ENCODE measurements around the gene CYP2A6.
A peak's percentile ranks its signal among the peaks of the same experiment; 100 is the strongest.
"Not testable (repeated sequence)": the region's sequence is repeated elsewhere in the genome, so short reads cannot be mapped to it uniquely, and the experiment has no call there.

The CYP2A6 gene

DNA sequence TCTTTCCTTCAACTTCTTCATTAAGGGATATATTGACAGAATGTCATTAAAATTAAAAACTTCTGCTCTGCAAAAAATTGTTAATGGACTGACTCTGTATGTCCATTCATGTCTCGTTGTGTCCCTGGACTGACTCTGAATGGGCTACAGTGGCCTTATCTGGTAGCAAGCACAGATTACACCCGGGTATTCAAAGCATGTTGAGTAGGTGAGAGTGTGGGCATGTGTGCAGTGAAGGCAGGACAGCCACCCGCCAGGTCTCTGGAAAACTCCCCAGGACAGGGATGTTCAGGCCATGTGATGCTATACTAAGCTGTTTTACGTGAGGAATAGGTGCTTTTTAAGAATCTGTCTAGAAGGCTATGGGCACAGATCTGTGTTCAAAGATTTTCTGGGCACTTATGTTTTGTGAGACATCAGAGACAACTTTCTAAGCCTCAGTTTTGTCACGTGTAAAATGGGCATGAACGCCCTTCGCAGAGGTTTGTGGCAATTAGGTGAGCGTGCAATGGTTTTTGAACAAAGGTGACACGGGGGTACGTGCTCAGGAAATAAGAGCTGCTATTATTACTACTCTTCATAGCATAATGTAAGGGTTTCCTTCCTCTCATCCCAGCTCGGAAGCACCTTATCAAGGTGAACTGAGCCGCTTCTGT, 7.1 kb downstream of the CYP2A6 start:
- DNase-seq = not testable (repeated sequence)

DNA sequence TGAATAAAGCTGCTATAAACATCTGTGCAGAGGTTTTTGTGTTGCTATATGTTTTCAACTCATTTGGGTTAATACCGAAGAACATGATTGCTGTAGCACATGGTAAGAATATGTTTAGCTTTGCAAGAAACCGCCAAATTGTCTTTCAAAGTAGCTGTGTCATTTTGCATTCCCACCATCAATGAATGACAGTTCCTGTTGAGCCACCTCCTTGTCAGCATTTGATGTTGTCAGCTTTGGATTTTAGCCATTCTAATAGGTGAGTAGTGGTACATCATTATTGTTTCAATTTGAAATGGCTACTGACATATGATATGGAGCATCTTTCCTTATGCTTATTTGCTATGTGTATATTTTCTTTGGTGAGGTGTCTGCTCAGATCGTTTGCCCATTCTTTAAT, 8.2 kb downstream of the CYP2A6 start:
- not testable (repeated sequence) for DNase-seq

DNA sequence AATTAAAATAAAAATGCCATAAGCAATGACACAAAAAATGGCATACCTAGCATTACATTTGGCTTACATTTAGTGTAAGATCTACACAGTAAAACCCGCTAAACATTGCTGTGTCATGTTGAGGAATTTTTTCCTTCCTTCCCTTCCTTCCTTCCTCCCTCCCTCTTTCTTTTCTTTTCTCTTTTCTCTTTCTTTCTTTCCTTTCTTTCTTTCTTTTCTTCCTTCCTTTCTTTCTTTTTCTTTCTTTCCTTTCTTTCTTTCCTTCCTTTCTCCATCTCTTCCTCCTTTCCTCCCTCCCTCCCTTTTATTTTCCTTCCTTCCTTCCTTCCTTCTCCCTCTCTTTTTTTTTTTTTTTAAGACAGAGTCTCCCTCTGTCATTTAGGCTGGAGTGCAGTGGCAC, 11.8 kb downstream of the CYP2A6 start:
- not testable (repeated sequence) for DNase-seq

DNA sequence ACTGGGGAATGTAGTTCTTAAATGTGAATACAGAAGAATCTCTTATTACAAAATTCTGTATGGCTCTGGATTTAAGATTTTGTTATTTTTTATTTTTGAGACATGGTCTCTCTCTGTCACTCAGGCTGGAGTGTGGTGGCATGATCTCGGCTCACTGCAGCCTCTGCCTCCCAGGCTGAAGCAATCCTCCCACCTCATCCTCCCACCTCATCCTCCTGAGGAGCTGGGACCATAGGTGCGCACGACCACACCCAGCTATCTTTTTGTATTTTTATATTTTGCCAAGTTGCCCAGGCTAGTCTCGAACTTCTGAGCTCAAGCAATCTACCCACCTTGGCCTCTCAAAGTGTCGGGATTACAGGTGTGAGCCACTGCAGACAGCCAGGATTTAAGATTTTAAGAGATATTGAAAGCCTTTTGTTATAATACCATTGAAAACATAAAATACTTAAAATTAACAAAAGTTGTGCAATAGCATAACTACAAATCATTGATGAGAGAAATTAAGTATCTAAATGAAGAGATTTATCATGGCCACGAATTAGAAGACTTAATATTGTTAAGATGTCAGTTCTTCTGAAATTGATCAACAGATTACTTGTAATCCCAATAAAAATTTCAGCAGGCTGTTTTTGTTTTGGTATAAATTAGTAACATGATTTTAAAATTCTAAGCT, 13.4 kb downstream of the CYP2A6 start:
- DNase-seq = no peak

DNA sequence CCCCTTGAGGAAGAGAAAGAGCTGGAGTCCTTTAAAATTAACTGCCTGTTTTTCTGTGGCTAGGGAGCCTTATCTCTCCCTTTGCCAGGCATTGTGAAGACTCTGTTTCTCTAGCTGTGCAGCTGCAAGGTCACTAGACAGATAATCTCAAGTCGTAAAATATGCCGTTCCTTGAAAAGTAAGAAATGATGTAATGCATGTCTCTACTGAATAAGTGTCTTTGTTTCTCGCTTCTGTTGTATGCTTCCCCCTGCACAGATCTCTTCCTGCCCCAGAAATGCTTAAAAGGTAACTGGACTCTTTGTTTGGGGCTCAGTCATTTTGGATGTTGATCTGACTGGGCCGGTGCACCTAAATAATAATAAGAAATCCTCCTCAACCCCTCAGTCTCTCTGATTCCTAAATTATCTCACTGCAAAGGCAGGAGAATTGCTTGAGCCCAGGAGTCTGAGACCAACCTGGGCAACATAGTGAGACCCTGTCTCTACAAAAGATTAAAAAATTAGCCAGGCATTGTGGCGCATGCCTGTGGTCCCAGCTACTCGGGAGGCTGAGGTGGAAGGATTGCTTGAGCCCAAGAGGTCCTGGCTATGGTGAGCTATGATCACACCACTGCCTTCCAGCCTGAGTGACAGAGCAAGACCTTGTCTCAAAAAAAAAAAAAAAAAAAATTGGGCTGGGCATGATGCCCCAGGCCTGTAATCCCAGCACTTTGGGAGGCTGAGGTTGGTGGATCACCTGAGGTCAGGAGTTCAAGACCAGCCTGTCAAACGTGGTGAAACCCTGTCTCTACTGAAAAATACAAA, 16.3 kb downstream of the CYP2A6 start:
- DNase-seq = not testable (repeated sequence)

DNA sequence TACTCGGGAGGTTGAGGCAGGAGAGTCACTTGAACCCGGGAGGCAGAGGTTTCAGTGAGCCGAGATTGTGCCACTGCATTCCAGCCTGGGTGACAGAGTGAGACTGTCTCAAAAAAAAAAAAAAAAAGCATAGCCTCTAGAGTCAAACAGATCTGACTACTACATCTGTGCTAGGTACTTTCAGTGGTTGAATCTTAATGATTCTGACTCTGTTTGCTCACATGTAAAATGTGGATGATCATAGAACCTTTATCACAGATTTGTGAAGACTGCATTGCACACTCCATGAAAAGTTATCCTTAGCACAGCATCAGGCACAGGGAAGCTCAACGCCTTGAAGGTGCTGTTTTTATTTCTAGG, 17.8 kb downstream of the CYP2A6 start:
- not testable (repeated sequence) for DNase-seq

DNA sequence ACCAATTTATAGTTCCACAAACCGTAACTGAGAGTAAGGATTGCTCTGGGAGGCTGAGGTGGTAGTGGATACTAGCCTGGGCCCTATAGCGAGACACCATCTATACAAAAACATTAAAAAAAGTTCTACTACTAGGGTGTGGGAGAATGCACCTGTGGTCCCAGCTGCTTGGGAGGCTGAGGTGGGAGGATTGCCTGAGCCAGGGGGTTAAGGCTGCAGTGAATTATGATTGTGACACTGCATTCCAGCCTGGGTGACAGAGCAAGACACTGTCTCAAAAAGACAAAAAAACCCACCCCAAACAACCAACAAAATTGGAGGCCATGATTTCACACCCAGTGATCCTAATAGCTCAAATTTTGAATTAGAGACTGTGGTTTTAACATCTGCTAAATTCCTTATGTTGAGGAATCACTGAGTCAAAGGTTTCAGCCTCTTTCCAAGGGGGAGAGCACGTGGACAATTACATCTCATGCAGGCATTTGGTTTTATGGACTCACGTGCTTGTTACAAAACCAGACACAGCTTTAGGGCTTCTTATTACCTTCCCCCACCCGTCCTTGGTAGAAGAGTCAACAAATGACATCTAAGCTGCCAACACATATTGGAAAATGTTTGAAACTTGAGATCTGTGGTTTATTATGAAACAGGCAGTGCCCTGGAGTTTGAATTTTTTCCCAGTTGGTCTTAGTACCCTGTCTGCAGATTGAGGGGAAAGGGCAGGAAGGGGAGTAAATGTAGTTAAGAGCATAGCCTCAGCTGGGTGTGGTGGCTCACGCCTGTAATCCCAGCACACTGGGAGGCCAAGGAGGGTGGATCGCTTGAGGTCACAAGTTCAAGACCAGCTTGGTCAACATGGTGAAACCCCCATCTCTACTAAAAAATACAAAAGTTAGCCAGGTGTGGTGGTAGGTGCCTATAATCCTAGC, 18.5 kb downstream of the CYP2A6 start:
- peak; percentile 71 to 86 for DNase-seq

DNA sequence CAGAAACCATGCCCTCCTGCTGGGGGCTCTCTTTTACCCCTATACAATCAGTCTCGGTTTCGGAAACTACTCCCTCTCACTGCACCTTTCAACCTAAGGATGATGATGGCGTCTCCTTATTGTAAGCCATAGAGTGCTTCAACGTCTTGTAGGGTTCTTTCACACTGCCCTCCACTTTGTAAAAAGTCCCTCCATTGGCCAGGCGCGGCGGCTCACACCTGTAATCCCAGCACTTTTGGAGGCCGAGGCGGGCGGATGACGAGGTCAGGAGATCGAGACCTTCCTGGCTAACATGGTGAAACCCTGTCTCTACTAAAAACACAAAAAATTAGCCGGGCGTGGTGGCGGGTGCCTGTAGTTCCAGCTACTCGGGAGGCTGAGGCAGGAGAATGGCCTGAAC, 19.5 kb downstream of the CYP2A6 start:
- DNase-seq = not testable (repeated sequence)

DNA sequence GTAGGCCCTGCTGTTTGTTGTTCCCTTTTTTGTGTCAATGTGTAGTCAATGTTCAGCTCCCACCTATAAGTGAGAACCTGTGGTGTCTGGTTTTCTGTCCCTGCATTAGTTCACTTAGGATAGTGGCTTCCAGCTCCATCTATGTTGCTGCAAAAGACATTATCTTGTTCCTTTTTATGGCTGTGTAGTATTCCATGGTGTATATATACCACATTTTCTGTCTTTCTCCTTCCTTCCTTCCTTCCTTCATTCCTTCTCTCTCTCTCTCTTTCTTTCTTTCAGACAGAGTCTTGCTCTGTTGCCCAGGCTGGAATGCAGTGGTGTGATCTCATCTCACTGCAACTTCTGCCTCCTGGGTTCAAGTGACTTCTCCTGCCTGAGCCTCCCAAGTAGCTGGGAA, 21.0 kb downstream of the CYP2A6 start:
- no peak for DNase-seq

DNA sequence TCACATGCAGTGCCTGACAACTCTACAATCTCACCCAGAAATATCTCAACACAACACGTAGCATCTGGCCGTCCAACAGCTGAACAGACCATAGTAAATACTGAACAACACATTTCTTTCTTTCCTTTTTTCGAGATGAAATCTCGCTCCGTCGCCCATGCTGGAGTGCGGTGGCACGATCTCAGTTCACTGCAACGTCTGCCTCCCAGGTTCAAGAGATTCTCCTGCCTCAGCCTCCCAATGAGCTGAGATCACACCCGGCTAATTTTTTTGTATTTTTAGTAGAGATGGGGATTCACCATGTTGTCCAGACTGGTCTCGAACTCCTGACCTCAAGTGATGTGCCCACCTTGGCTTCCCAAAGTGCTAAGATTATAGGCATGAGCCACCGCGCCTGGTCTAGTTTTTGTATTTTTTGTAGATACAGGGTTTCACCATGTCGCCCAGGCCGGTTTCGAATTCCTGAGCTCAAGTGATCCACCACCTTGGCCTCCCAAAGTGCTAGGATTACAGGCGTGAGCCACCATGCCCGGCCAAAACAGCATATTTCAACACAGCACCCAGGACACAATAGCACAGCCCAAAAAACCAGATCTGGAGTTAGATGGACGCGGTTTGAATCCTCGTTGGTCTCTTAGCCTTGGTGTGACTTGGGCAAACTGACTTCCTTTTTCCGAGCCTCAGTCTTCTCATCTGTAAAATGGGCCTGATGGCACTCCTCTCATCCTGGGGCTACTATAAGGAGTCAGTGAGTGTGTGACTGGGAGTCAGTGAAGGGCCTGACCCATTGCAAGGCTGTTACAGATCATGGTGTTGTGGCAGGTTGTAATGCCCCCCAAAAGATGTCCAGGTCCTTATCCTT, 22.6 kb downstream of the CYP2A6 start:
- no peak for DNase-seq

DNA sequence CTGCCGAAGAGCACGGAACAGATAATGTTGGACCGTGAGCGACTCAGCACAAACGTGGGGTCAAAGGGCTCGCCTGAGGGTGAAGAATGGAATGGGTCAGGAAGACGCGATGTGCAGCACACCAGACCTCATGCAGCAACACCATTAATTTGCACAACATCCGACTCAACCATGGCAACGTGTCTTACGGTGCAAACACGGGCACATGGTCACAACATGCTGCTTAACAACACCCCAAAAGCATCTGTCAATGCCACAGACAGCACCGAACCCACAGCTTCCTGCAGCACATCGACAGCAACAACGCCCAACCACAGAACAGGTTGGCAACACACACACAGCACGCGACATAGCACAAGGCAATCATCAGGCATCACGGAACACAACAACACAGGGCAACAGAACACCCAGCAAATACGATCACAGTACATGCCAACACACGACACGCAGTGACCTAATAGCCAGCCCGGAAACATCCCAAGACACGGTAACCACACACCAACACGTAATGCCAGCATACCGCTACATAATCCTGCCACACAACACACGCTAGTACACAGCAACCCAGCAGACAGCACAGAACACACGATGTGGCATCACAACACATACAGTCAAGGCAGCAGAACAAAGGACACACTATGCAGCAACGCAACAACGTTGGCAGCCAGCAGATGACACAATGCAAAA, 23.4 kb downstream of the CYP2A6 start:
- peak in 1 of 2 donors; percentile 26 for DNase-seq

DNA sequence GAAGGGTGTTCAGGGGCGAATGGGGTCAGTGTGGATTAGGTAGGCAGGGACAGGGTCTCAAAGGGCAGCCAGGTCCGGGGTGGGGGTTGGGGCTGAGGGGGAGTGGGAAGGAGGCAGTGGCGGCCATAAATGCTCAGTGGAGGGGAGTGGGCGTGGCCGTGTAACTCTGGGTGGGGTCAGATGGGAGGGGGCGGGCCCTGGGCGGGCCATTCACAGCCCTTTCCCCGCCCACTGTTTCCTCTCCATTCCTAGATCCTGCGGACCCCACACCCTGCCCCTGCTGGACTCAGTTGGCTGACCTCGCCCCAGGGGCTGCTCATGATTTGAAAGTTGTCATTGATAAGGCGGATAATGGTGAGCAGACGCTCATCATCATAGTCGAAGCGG, 23.9 kb downstream of the CYP2A6 start:
- not testable (repeated sequence) for DNase-seq

DNA sequence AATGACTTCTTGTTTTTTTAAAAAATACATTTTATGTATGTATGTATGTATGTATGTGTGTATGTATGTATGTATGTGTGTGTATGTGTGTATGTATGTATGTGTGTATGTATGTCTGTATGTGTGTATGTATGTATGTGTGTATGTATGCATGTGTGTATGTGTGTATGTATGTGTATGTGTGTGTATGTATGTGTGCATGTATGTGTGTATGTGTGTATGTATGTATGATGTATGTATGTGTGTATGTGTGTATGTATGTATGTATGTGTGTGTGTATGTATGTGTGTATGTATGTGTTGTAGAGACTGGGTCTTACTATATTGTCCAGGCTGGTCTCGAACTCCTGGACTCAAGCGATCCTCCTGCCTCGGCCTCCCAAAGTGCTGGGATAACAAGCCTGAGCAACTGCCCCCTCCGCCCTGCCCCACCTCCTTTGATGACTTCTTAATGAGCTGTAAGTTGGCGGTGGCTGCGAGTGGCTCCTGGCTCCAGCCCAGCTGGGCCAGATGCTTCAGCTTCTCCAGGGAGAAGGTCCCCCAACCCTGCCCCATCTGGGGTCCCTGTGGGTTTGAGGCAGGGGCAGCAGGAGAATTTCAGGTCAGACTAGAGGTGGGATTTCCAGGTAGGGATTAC, 24.7 kb downstream of the CYP2A6 start:
- DNase-seq = not testable (repeated sequence)

DNA sequence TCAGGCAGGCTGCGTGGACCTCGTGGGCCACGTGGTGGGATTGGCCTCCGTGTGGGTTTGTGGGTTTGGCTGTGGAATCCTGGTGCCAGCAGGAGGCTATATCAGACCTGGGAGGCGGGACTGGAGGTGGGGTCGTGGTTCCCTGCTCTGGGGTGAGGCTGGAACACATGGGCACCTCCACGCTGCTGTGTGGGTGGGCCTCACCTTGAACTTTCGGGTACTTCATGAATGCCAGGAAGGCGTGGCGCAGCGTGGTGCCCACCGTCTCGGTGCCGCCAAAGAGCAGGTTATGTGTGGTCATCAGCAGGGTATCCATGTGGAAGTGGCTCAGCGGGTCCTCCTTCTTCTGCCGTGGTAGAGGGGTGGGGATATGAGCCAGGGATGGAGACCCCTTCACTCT, 25.3 kb downstream of the CYP2A6 start:
- not testable (repeated sequence) for DNase-seq

DNA sequence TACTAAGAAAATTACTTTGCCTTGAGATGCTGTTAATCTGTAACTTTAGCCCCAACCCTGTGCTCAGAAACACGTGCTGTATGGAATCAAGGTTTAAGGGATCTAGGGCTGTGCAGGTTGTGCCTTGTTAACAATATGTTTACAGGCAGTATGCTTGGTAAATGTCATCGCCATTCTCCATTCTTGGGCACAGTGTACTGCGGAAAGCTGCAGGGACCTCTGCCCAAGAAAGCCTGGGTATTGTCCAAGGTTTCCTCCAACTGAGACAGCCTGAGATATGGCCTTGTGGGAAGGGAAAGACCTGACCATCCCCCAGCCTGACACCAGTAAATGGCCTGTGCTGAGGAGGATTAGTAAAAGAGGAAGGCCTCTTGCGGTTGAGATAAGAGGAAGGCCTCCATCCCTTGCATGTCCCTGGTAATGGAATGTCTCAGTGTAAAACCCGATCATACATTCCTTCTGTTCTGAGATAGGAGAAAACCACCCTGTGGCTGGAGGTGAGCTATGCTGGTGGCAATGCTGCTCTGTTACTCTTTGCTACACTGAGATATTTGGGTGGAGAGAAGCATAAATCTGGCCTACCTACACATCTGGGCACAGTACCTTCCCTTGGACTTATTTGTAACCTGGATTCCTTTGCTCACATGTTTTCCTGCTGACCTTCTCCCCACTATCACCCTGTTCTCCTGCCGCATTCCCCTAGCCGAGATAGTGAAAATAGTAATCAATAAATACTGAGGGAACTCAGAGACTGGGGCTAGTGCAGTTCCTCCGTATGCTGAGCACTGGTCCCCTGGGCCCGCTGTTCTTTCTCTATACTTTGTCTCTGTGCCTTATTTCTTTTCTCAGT, 27.3 kb downstream of the CYP2A6 start:
- DNase-seq = peak; percentile 74 to 80

DNA sequence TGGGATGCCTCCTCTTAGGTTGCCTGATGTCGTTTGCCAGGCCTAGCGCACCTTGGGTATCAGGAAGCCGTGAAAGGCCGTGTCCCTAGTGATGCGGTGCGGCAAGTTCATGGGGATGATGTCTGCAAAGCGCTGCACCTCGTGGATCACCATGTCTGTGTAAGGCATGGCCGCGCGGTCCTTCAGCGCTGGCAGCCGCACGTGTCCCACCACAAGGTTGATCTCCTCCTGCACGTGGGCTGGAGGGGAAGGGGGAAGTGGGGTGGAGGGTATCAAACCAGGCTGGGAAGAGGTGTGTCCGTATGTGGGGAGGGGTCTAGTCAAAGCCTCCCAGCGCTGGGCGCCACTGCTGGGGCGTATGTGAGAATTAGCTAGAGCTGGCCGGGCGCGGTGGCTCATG, 28.1 kb downstream of the CYP2A6 start:
- no peak for DNase-seq

DNA sequence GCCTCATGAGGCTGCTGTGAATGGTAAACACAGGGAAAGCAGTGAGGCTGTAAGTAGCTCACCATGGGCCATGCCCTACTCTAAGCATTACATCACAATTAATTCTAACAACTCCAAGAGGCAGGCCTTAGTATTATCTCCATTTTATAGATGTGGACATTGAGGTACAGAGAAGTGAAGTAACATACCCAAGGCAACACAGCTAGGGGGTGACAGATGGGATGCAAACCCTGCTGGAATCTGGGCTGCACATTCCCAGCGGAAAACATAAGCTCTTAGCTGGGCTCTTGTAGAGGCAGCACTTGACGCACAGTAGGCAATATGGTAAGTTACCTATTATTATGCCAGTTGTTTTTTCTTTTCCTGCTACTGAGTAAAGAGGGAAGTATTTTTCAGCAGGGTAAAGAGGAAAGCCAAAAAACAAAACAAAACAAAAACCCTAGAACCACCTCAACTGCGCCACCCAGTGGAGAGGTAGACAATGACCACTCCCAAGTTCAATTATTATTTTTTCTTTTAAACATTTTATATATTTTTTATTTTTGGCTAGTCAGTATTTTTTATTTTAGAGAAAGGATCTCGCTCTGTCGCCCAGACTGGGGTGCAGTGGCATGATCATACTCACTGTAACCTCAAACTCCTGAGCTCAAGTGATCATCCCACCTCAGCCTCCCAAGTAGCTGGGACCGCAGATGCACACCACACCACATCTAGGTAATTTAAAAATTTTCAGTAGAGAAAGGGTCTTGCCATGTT, 30.6 kb downstream of the CYP2A6 start:
- DNase-seq = peak; percentile 54
